Measurements from ENCODE around the gene FKBP2. TPM values are rescaled to one million over a fixed set of nuclear protein-coding genes. Genes with fewer than 3 reads are reported as not detected.

FKBP2 gene
- total and polyA plus RNA-seq, 2 of the 13 experiments (the other 11 are each of a cell fraction or from before 2014, with no cell fraction given): 30.1 to 53.3 TPM

DNA sequence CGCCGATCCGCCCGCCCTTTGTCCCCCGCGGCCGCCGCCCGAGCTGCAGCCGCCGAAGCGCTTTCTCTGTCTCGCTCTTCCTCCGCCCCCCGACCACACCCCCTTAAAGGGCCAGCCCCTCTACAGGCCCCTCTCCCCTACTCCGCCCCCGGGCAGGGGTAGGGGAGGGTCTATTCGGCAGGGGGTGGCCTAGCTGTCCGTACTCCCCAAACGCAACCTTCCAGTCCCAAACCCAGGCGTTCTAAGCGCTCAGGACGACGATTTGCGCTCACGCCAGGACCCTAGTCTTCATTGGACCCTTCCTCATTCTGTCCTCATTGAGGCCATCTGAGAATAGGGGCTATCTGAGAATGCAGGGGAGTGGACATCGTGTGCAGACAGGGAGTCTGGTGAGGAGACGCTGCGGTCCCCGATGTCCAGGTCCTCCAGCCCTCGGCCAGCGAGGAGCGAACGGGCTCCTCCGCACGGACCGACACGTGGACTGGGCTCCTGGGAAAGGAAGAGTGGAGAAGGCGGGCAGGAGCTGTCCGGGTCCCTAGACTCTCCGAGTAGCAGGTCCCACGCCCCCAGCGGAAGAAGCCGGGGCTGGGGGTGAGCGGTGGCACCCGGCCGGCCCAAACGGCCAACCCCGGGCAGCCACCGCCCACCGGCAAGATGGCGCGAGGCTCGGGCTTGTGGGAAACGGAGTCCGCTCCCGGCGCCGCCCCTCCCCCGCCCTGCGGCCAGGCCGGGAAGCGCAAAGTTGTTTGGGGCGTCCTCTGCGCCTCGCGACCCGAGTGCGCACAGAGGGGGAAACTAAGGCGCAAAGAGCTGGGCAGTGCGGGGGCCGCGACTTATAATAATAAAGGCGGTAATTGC lies 6.2 kb downstream of the FKBP2 start, which contains the start of gene PPP1R14B (continued):
- TF ChIP-seq YEATS2 (CRISPR knock-in tag; IDR thresholded peaks at IDR 0.05; ENCODE audit: borderline replicate concordance): no peak; the same call in 1 of the 2 replicates
- TF ChIP-seq, protein P1, sequence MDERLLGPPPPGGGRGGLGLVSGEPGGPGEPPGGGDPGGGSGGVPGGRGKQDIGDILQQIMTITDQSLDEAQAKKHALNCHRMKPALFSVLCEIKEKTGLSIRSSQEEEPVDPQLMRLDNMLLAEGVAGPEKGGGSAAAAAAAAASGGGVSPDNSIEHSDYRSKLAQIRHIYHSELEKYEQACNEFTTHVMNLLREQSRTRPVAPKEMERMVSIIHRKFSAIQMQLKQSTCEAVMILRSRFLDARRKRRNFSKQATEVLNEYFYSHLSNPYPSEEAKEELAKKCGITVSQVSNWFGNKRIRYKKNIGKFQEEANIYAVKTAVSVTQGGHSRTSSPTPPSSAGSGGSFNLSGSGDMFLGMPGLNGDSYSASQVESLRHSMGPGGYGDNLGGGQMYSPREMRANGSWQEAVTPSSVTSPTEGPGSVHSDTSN (CRISPR knock-in tag; IDR thresholded peaks at IDR 0.05): no peak
- TF ChIP-seq MIER3 (CRISPR knock-in tag; IDR thresholded peaks at IDR 0.05; ENCODE audit: borderline replicate concordance): no peak; the same call in 1 of the 2 replicates
- TF ChIP-seq GABPB1 (CRISPR knock-in tag; IDR thresholded peaks at IDR 0.05): peak; percentile 91
- TF ChIP-seq ZBTB44 (CRISPR knock-in tag; IDR thresholded peaks at IDR 0.05): no peak
- no peak for TF ChIP-seq KLF11 (CRISPR knock-in tag; IDR thresholded peaks at IDR 0.05)
- TF ChIP-seq MXD1 (CRISPR knock-in tag; IDR thresholded peaks at IDR 0.05): no peak
- TF ChIP-seq SRSF9 (IDR thresholded peaks at IDR 0.05; ENCODE audit: borderline replicate concordance, insufficient read depth, low read depth, low read length, poor library complexity, severe bottlenecking): no peak
- TF ChIP-seq SATB2 (CRISPR knock-in tag; IDR thresholded peaks at IDR 0.05): no peak
- TF ChIP-seq, protein P2, sequence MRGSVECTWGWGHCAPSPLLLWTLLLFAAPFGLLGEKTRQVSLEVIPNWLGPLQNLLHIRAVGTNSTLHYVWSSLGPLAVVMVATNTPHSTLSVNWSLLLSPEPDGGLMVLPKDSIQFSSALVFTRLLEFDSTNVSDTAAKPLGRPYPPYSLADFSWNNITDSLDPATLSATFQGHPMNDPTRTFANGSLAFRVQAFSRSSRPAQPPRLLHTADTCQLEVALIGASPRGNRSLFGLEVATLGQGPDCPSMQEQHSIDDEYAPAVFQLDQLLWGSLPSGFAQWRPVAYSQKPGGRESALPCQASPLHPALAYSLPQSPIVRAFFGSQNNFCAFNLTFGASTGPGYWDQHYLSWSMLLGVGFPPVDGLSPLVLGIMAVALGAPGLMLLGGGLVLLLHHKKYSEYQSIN (CRISPR knock-in tag; IDR thresholded peaks at IDR 0.05; ENCODE audit: borderline replicate concordance): no peak
- no peak; the same call in 1 of the 2 replicates for TF ChIP-seq REPIN1 (CRISPR knock-in tag; IDR thresholded peaks at IDR 0.05; ENCODE audit: borderline replicate concordance, low read depth)
- no peak for TF ChIP-seq NKX3-1 (CRISPR knock-in tag; IDR thresholded peaks at IDR 0.05)
- peak; percentile 27 for TF ChIP-seq PATZ1 (CRISPR knock-in tag; IDR thresholded peaks at IDR 0.05)
- TF ChIP-seq KDM2A (CRISPR knock-in tag; IDR thresholded peaks at IDR 0.05; ENCODE audit: borderline replicate concordance, low read depth): peak; percentile 81; the same call in 1 of the 2 replicates
- no peak for TF ChIP-seq SMARCC2 (IDR thresholded peaks at IDR 0.05)
- TF ChIP-seq ZNF124 (CRISPR knock-in tag; IDR thresholded peaks at IDR 0.05): no peak
- TF ChIP-seq, protein P3, sequence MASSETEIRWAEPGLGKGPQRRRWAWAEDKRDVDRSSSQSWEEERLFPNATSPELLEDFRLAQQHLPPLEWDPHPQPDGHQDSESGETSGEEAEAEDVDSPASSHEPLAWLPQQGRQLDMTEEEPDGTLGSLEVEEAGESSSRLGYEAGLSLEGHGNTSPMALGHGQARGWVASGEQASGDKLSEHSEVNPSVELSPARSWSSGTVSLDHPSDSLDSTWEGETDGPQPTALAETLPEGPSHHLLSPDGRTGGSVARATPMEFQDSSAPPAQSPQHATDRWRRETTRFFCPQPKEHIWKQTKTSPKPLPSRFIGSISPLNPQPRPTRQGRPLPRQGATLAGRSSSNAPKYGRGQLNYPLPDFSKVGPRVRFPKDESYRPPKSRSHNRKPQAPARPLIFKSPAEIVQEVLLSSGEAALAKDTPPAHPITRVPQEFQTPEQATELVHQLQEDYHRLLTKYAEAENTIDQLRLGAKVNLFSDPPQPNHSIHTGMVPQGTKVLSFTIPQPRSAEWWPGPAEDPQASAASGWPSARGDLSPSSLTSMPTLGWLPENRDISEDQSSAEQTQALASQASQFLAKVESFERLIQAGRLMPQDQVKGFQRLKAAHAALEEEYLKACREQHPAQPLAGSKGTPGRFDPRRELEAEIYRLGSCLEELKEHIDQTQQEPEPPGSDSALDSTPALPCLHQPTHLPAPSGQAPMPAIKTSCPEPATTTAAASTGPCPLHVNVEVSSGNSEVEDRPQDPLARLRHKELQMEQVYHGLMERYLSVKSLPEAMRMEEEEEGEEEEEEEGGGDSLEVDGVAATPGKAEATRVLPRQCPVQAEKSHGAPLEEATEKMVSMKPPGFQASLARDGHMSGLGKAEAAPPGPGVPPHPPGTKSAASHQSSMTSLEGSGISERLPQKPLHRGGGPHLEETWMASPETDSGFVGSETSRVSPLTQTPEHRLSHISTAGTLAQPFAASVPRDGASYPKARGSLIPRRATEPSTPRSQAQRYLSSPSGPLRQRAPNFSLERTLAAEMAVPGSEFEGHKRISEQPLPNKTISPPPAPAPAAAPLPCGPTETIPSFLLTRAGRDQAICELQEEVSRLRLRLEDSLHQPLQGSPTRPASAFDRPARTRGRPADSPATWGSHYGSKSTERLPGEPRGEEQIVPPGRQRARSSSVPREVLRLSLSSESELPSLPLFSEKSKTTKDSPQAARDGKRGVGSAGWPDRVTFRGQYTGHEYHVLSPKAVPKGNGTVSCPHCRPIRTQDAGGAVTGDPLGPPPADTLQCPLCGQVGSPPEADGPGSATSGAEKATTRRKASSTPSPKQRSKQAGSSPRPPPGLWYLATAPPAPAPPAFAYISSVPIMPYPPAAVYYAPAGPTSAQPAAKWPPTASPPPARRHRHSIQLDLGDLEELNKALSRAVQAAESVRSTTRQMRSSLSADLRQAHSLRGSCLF (CRISPR knock-in tag; IDR thresholded peaks at IDR 0.05; ENCODE audit: borderline replicate concordance): no peak

Data from HepG2 (cell line).